Liver (tissue), 9 donors: ENCODE measurements around the gene EXOC4. TPM values are rescaled to one million over a fixed set of nuclear protein-coding genes. Genes with fewer than 3 reads are reported as not detected.

Experiments
- DNase-seq: peaks from one replicate; pipeline ENCODE4 v3.0.0-alpha.2; 2017; ENCODE audit warnings: low spot score
- H3K27ac ChIP-seq, 2 donors: one replicate each; pipeline ENCODE4 v1.7.0; 2013; ENCODE audit warnings: inconsistent platforms in 2 of 2, low read length in 2 of 2, control low read depth in 1 of 2, low read depth in 1 of 2, mild to moderate bottlenecking in 1 of 2
- H3K27me3 ChIP-seq, 4 donors: one replicate each; pipeline versions ENCODE4 v1.6.1 to v1.7.0; 2013; ENCODE audit warnings: low read length in 3 of 4, inconsistent platforms in 1 of 4, mild to moderate bottlenecking in 1 of 4, moderate library complexity in 1 of 4; ENCODE audit not compliant: control insufficient read depth in 4 of 4, insufficient read depth in 4 of 4
- H3K36me3 ChIP-seq, 4 donors: one replicate each; pipeline versions ENCODE4 v1.6.1 to v1.7.0; 2013; ENCODE audit warnings: low read length in 3 of 4, mild to moderate bottlenecking in 3 of 4, low read depth in 1 of 4, moderate library complexity in 1 of 4; ENCODE audit not compliant: control insufficient read depth in 4 of 4, insufficient read depth in 3 of 4
- H3K4me1 ChIP-seq, 4 donors: one replicate each; pipeline versions ENCODE4 v1.6.1 to v1.7.0; 2013; ENCODE audit warnings: low read length in 3 of 4, mild to moderate bottlenecking in 3 of 4, moderate library complexity in 1 of 4; ENCODE audit not compliant: control insufficient read depth in 4 of 4, insufficient read depth in 4 of 4
- H3K4me3 ChIP-seq, 3 donors: one replicate each; pipeline versions ENCODE4 v1.6.1 to v1.7.0; 2013; ENCODE audit warnings: low read length in 3 of 3, control low read depth in 1 of 3, low read depth in 1 of 3, mild to moderate bottlenecking in 1 of 3
- H3K9ac ChIP-seq, 2 donors: one replicate each; pipeline ENCODE4 v1.7.0; 2013; ENCODE audit warnings: low read length in 2 of 2, mild to moderate bottlenecking in 2 of 2, moderate library complexity in 2 of 2, control low read depth in 1 of 2, low read depth in 1 of 2
- H3K9me3 ChIP-seq, 4 donors: one replicate each; pipeline versions ENCODE4 v1.6.1 to v1.7.0; 2013; ENCODE audit warnings: low read length in 3 of 4; ENCODE audit not compliant: control insufficient read depth in 4 of 4
- ATF3 ChIP-seq: IDR thresholded peaks from 2 replicates; pipeline ENCODE4 v1.6.1; 2016; ENCODE audit warnings: antibody characterized with exemption
- CTCF ChIP-seq: fragments of 150-350 bp; IDR thresholded peaks from 2 replicates; pipeline ENCODE4 v1.5.1; 2017; ENCODE audit warnings: improper control_type of control experiment, low read depth, low read length; ENCODE audit not compliant: missing input control
- EGR1 ChIP-seq, 2 donors: IDR thresholded peaks; 2 replicates each; pipeline ENCODE4 v1.6.1; 2016 to 2018; ENCODE audit warnings: antibody characterized with exemption in 2 of 2, low read depth in 2 of 2
- FOXA1 ChIP-seq: IDR thresholded peaks from 2 replicates; pipeline ENCODE4 v1.6.1; 2016; ENCODE audit warnings: antibody characterized with exemption
- FOXA2 ChIP-seq: IDR thresholded peaks from 2 replicates; pipeline ENCODE4 v1.6.1; 2016; ENCODE audit warnings: antibody characterized with exemption
- HNF4G ChIP-seq: IDR thresholded peaks from 2 replicates; pipeline ENCODE4 v1.6.1; 2016; ENCODE audit warnings: antibody characterized with exemption
- MAX ChIP-seq: IDR thresholded peaks from 2 replicates; pipeline ENCODE4 v1.6.1; 2016; ENCODE audit warnings: antibody characterized with exemption
- NR2F2 ChIP-seq: IDR thresholded peaks from 2 replicates; pipeline ENCODE4 v1.6.1; 2016; ENCODE audit warnings: antibody characterized with exemption
- REST ChIP-seq: IDR thresholded peaks from 2 replicates; pipeline ENCODE4 v1.6.1; 2016; ENCODE audit warnings: antibody characterized with exemption, mild to moderate bottlenecking
- RXRA ChIP-seq, 2 donors: IDR thresholded peaks; 2 replicates each; pipeline ENCODE4 v1.6.1; 2017 to 2018; ENCODE audit warnings: antibody characterized with exemption in 2 of 2, mild to moderate bottlenecking in 1 of 2
- WGBS: extraction: QIAGEN DNeasy Blood & Tissue Kit; methylation state at CpG from one replicate; pipeline ENCODE4 v1.1.7; 2013; 5-methylcytosine and 5-hydroxymethylcytosine counted together
- polyA plus RNA-seq, 2 donors: library from polyadenylated mRNA; stranded (reverse) in 1 of 2; unstranded in 1 of 2; fragments of 200-250 nt in 1 of 2; fragments of >200 nt in 1 of 2; fragmentation: Nextera tagmentation in 1 of 2; extraction: Ambion mirVana in 1 of 2; gene quantifications; one replicate each; pipeline versions ENCODE4 v1.2.1 to v1.2.3, GENCODE V29; 2013 to 2015
- total RNA-seq, 2 donors: library from RNA; depleted of rRNA; stranded (reverse); fragments of >200 nt; gene quantifications; one replicate each; pipeline ENCODE4 v1.2.3, GENCODE V29; 2014
- donor health status: healthy.
- donor health status: healthy.
- donor health status: healthy.
- donor health status: healthy.
- donor health status: healthy.

EXOC4 gene
- total and polyA plus RNA-seq, 4 donors: 9.5 to 55.9 (median 23.6) TPM

GRCh38 chr7:133828906-133829305 lies 576.0 kb downstream of the EXOC4 start:
- Histone ChIP-seq H3K4me1 (no peaks in the 10 kb centered on the region), H3K4me3 (no peak overlapping the region), H3K27ac (no peak overlapping the region), H3K36me3 (peaks cover 0 to 5% (median 0%) of the 10 kb centered on the region in 4 donors), H3K27me3 (no peaks in the 10 kb centered on the region), H3K9ac (no peak overlapping the region), H3K9me3 (peaks cover 0 to 6% (median 1%) of the 10 kb centered on the region in 4 donors)
- WGBS: 99% methylated on average over 4 of the region's 4 CpGs
- DNase-seq: no peak
- TF ChIP-seq FOXA1 (no peak), ATF3 (no peak), HNF4G (no peak), EGR1 (IDR thresholded peaks at IDR 0.05; ENCODE audit: low read depth in 2 of 2) (no peak), RXRA (IDR thresholded peaks at IDR 0.05) (no peak), CTCF (no peak), MAX (no peak), FOXA2 (no peak), REST (no peak), NR2F2 (no peak)

GRCh38 chr7:133829336-133829897 lies 576.5 kb downstream of the EXOC4 start:
- Histone ChIP-seq H3K4me3 (no peak overlapping the region), H3K36me3 (peaks cover 0 to 5% (median 0%) of the 10 kb centered on the region in 4 donors), H3K27me3 (no peaks in the 10 kb centered on the region), H3K27ac (no peak overlapping the region), H3K4me1 (no peaks in the 10 kb centered on the region), H3K9ac (no peak overlapping the region), H3K9me3 (peaks cover 0 to 6% (median 1%) of the 10 kb centered on the region in 4 donors)
- WGBS: 98% methylated on average over 4 of the region's 4 CpGs
- TF ChIP-seq MAX (no peak), NR2F2 (no peak), REST (no peak), FOXA2 (no peak)
- no peak for DNase-seq
